GM19328 (cell line): Measurements from ENCODE around the gene ABI2.
"Not testable (repeated sequence)": the region's sequence is repeated elsewhere in the genome, so short reads cannot be mapped to it uniquely, and the experiment has no call there.

Experiments used
- ATAC-seq: cut with Tn5 transposase; IDR thresholded peaks from one replicate; pipeline ENCODE4 v1.9.1; 2021; ENCODE audit warnings: mild to moderate bottlenecking, moderate library complexity; ENCODE audit not compliant: unreplicated experiment

Gene ABI2

GRCh38 chr2:203354966-203355365 lies 26.8 kb downstream of the ABI2 start:
- ATAC-seq, result no peak

GRCh38 chr2:203359450-203359849 lies 31.3 kb downstream of the ABI2 start:
- ATAC-seq, result no peak

GRCh38 chr2:203360833-203361430 lies 32.7 kb downstream of the ABI2 start:
- no peak for ATAC-seq

- ATAC-seq, result no peak
Measured at GRCh38 chr2:203361495-203361894, 33.3 kb downstream of the ABI2 start.

- ATAC-seq, result no peak
Measured at GRCh38 chr2:203361922-203362321, 33.7 kb downstream of the ABI2 start.

- no peak for ATAC-seq
Measured at GRCh38 chr2:203366639-203367466, 38.7 kb downstream of the ABI2 start.

- ATAC-seq, result not testable (repeated sequence)
Measured at GRCh38 chr2:203372706-203373105, 44.5 kb downstream of the ABI2 start.

- ATAC-seq, result no peak
Measured at GRCh38 chr2:203376173-203376572, 48.0 kb downstream of the ABI2 start.

- ATAC-seq, result no peak
Measured at GRCh38 chr2:203379156-203379555, 51.0 kb downstream of the ABI2 start.

GRCh38 chr2:203383038-203383437 lies 54.8 kb downstream of the ABI2 start:
- ATAC-seq, result no peak

GRCh38 chr2:203388153-203388552 lies 60.0 kb downstream of the ABI2 start:
- ATAC-seq, result not testable (repeated sequence)

GRCh38 chr2:203394519-203395227 lies 66.5 kb downstream of the ABI2 start:
- ATAC-seq, result no peak

- ATAC-seq, result no peak
Measured at GRCh38 chr2:203395858-203396257, 67.7 kb downstream of the ABI2 start.

- no peak for ATAC-seq
Measured at GRCh38 chr2:203396667-203397066, 68.5 kb downstream of the ABI2 start.

- ATAC-seq, result no peak
Measured at GRCh38 chr2:203399031-203399430, 70.8 kb downstream of the ABI2 start.

GRCh38 chr2:203400805-203401585 lies 72.8 kb downstream of the ABI2 start:
- no peak for ATAC-seq

- ATAC-seq, result no peak
Measured at GRCh38 chr2:203404996-203405395, 76.8 kb downstream of the ABI2 start.

- ATAC-seq, result no peak
Measured at GRCh38 chr2:203407496-203407895, 79.3 kb downstream of the ABI2 start.

- ATAC-seq, result no peak
Measured at GRCh38 chr2:203412546-203413331, 84.5 kb downstream of the ABI2 start.

GRCh38 chr2:203413796-203414195 lies 85.6 kb downstream of the ABI2 start:
- ATAC-seq, result no peak
